ENCODE measurements around the gene GNAO1. TPM values are rescaled to one million over a fixed set of nuclear protein-coding genes. Genes with fewer than 3 reads are reported as not detected.

GNAO1 gene
- total and polyA plus RNA-seq, 2 of the 13 experiments (the other 11 are each of a cell fraction or from before 2014, with no cell fraction given), result not detected

DNA sequence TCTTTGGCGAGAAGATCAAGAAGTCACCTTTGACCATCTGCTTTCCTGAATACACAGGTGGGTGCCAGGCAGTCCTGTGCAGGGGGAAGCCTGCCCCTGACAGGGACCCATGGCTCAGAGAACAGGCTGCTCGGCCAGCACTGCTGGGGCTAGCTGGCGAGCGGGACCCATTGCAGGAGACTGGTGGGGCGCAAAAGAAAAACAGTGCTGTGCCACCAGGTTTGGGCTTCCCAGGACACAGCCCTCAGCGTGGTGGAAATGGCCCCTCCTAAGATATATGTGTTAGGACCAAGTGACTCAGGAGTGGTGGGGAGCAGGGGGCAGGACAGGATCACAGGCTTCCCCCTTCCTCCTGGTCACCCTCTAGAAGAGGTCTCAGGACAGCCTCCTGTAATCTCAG is 160.2 kb downstream of the GNAO1 start (continued):
- TF ChIP-seq, protein P1, sequence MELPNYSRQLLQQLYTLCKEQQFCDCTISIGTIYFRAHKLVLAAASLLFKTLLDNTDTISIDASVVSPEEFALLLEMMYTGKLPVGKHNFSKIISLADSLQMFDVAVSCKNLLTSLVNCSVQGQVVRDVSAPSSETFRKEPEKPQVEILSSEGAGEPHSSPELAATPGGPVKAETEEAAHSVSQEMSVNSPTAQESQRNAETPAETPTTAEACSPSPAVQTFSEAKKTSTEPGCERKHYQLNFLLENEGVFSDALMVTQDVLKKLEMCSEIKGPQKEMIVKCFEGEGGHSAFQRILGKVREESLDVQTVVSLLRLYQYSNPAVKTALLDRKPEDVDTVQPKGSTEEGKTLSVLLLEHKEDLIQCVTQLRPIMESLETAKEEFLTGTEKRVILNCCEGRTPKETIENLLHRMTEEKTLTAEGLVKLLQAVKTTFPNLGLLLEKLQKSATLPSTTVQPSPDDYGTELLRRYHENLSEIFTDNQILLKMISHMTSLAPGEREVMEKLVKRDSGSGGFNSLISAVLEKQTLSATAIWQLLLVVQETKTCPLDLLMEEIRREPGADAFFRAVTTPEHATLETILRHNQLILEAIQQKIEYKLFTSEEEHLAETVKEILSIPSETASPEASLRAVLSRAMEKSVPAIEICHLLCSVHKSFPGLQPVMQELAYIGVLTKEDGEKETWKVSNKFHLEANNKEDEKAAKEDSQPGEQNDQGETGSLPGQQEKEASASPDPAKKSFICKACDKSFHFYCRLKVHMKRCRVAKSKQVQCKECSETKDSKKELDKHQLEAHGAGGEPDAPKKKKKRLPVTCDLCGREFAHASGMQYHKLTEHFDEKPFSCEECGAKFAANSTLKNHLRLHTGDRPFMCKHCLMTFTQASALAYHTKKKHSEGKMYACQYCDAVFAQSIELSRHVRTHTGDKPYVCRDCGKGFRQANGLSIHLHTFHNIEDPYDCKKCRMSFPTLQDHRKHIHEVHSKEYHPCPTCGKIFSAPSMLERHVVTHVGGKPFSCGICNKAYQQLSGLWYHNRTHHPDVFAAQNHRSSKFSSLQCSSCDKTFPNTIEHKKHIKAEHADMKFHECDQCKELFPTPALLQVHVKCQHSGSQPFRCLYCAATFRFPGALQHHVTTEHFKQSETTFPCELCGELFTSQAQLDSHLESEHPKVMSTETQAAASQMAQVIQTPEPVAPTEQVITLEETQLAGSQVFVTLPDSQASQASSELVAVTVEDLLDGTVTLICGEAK (IDR thresholded peaks at IDR 0.05), result no peak
- TF ChIP-seq, protein P1 (CRISPR knock-in tag; IDR thresholded peaks at IDR 0.05), result no peak
- TF ChIP-seq PRMT3 (CRISPR knock-in tag; IDR thresholded peaks at IDR 0.05; ENCODE audit: borderline replicate concordance, low read depth) (no peak), ZNF382 (CRISPR knock-in tag; IDR thresholded peaks at IDR 0.05; ENCODE audit: borderline replicate concordance) (no peak), SMYD3 (CRISPR knock-in tag; IDR thresholded peaks at IDR 0.05) (no peak), RBAK (CRISPR knock-in tag; IDR thresholded peaks at IDR 0.05) (no peak), RCOR2 (CRISPR knock-in tag; IDR thresholded peaks at IDR 0.05) (no peak), ZNF10 (CRISPR knock-in tag; IDR thresholded peaks at IDR 0.05; ENCODE audit: borderline replicate concordance, low read depth) (no peak)
- TF ChIP-seq, protein P2, sequence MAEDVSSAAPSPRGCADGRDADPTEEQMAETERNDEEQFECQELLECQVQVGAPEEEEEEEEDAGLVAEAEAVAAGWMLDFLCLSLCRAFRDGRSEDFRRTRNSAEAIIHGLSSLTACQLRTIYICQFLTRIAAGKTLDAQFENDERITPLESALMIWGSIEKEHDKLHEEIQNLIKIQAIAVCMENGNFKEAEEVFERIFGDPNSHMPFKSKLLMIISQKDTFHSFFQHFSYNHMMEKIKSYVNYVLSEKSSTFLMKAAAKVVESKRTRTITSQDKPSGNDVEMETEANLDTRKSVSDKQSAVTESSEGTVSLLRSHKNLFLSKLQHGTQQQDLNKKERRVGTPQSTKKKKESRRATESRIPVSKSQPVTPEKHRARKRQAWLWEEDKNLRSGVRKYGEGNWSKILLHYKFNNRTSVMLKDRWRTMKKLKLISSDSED (CRISPR knock-in tag; IDR thresholded peaks at IDR 0.05), result no peak

Measured in HepG2 (cell line).